ENCODE measurements around the gene ZCCHC24. TPM values are rescaled to one million over a fixed set of nuclear protein-coding genes. Genes with fewer than 3 reads are reported as not detected.

ZCCHC24 gene
- total and polyA plus RNA-seq, 2 donors from 2014 or later: 8.4 to 21.3 TPM

DNA sequence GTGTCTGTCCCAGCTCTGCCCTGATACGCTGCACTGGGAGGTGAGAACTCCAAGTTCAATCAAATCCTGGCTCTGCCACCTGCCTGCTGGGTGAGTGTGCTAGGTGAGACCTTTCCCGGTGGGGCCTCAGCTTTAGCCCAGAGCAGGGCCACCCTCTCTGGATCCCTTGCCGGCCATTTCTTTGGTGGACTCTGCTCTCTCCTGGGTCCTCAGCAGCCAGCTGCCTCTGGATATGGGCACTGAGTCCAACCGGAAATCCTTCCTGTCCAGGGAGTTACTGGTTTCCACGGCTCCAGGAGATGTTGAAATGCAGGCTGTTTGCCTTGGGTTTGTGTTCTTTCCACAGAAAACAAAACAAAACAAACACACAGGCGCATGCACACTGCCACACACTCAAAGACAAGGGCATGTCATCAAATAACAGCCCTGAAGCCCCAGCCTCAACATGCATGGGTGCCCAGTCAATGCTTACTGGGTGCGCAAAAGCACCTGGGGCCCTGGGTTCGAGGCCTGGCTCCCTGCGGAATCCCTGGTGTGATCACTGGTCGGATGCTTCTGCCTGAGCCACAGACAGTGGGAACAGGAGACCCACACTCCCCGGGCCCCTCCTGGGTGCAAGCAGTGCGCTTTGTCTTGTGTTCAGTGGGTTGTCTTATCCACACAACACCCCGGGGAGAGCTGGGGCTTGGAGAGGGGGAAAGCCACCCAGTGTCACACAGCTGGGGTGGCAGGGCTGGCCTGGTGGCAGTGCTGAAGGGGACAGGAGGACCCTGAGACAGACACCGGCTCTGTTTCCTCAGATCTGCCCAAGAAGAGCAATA, 65.1 kb downstream of the ZCCHC24 start:
- DNase-seq: peak in 3 of 5 donors; percentile 32 to 75 (median 38)
- intact Hi-C loops (cut with DNase I): no loop called here

DNA sequence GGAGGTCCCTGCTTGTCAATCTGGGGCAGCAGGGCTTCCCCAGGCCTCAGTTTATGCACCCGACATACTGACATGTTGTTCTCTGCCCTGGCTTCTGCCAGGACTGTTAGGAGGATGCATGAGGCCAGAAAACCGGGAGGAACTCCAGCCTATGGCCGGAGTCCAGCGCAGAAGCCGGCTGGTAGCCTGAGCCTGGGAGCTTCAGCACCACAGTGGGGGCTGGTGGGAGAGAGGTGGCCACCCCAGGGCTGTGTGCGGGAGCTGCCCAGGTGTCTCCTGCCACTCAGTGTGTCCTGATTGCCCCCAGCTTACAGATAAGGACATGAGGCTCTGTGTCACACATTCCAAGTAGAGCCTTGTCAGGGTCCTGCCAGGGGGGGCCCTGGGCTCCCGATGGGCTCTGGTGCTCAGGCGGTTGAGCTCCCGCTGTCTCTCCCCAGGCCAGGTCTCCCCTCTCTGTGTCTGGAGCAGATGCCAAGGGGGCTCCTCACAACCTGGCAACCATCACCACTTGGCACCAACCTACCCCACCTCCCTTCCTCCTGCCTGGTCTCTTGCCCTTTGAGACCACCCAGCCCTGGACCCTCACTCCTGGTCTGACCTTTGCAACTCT, 65.8 kb downstream of the ZCCHC24 start:
- peak in 2 of 5 donors; percentile 47 to 79 for DNase-seq

More for the DNA sequence above, 65.1 kb downstream of the ZCCHC24 start:
- Histone ChIP-seq H3K9ac (ENCODE audit: low read length in 3 of 3) (no peak overlapping the region), H3K9me3 (ENCODE audit: control insufficient read depth in 2 of 3, insufficient read depth in 1 of 3, low read length in 3 of 3) (no peaks in the 10 kb centered on the region), H3K27me3 (ENCODE audit: control insufficient read depth, insufficient read depth, low read length) (no peaks in the 10 kb centered on the region), H3K27ac (ENCODE audit: low read depth in 2 of 2, low read length in 2 of 2) (peak overlapping the region in 1 of 2 donors; percentile 51), H3K4me3 (ENCODE audit: low read length in 3 of 3) (no peak overlapping the region), H3K36me3 (ENCODE audit: control insufficient read depth in 2 of 3, insufficient read depth in 3 of 3, low read length in 3 of 3) (no peaks in the 10 kb centered on the region), H3K4me1 (ENCODE audit: control insufficient read depth in 2 of 3, insufficient read depth in 2 of 3, low read depth in 1 of 3, low read length in 3 of 3) (peaks cover 0 to 11% (median 0%) of the 10 kb centered on the region in 3 donors)
- TF ChIP-seq, protein P1, sequence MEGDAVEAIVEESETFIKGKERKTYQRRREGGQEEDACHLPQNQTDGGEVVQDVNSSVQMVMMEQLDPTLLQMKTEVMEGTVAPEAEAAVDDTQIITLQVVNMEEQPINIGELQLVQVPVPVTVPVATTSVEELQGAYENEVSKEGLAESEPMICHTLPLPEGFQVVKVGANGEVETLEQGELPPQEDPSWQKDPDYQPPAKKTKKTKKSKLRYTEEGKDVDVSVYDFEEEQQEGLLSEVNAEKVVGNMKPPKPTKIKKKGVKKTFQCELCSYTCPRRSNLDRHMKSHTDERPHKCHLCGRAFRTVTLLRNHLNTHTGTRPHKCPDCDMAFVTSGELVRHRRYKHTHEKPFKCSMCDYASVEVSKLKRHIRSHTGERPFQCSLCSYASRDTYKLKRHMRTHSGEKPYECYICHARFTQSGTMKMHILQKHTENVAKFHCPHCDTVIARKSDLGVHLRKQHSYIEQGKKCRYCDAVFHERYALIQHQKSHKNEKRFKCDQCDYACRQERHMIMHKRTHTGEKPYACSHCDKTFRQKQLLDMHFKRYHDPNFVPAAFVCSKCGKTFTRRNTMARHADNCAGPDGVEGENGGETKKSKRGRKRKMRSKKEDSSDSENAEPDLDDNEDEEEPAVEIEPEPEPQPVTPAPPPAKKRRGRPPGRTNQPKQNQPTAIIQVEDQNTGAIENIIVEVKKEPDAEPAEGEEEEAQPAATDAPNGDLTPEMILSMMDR (IDR thresholded peaks at IDR 0.05; ENCODE audit: borderline replicate concordance, extremely low read depth, insufficient read depth): no peak
- no peak for FAIRE-seq

DNA sequence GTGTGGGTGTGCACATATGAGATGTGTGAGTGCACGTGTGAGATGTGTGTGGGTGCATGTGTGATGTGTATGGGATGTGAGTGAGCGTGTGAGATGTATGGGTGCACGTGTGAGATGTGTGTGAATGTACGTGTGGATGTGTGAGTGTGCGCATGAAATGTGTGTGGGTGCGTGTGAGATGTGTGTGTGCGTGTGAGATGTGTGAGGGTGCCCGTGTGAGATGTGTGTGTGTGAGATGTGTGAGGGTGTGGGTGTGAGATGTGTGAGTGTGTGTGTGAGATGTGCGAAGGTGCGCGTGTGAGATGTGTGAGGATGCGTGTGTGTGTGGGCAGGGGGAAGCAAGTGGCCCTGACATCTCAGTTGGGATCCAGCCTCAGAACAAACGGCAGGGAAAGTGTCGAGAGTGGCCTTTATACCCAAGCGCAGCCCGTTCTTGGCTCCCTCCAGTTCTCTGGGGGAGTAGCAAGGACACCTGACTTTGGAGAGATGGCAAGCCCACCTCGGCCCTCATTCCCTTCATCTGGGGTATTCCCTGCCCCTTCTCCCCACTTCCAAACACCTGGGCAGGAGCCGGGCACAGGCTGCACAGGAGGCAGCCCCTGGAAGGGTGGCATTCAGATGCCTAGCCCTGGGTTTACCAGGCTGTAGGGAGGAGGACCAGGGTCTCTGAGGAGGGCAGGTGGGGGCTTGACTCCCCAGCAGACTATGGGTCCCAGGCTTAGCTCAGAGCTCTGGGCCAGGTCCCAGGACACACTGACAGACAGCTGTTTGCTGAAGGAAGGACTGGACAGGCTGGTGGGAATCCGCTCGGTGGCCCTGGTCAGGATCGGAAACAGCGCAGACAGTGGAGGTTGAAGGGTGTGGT, 66.5 kb downstream of the ZCCHC24 start:
- Histone ChIP-seq H3K4me1 (ENCODE audit: control insufficient read depth in 2 of 3, insufficient read depth in 2 of 3, low read depth in 1 of 3, low read length in 3 of 3) (peaks cover 0 to 14% (median 0%) of the 10 kb centered on the region in 3 donors), H3K36me3 (ENCODE audit: control insufficient read depth in 2 of 3, insufficient read depth in 3 of 3, low read length in 3 of 3) (no peaks in the 10 kb centered on the region), H3K9ac (ENCODE audit: low read length in 3 of 3) (no peak overlapping the region), H3K9me3 (ENCODE audit: control insufficient read depth in 2 of 3, insufficient read depth in 1 of 3, low read length in 3 of 3) (no peaks in the 10 kb centered on the region), H3K4me3 (ENCODE audit: low read length in 3 of 3) (no peak overlapping the region), H3K27ac (ENCODE audit: low read depth in 2 of 2, low read length in 2 of 2) (no peak overlapping the region), H3K27me3 (ENCODE audit: control insufficient read depth, insufficient read depth, low read length) (no peaks in the 10 kb centered on the region)
- FAIRE-seq (no peak), DNase-seq (peak in 1 of 5 donors; percentile 33)
- TF ChIP-seq, protein P1 (IDR thresholded peaks at IDR 0.05; ENCODE audit: borderline replicate concordance, extremely low read depth, insufficient read depth): no peak
- intact Hi-C loops (cut with DNase I): loop anchor here (5.0 to 10.0 kb wide), 2 partner anchors 83 to 116 kb away; no protein-coding TSS in a partner anchor

More for the DNA sequence above, 65.8 kb downstream of the ZCCHC24 start:
- Histone ChIP-seq H3K9me3 (ENCODE audit: control insufficient read depth in 2 of 3, insufficient read depth in 1 of 3, low read length in 3 of 3) (no peaks in the 10 kb centered on the region), H3K36me3 (ENCODE audit: control insufficient read depth in 2 of 3, insufficient read depth in 3 of 3, low read length in 3 of 3) (no peaks in the 10 kb centered on the region), H3K27me3 (ENCODE audit: control insufficient read depth, insufficient read depth, low read length) (no peaks in the 10 kb centered on the region), H3K9ac (ENCODE audit: low read length in 3 of 3) (no peak overlapping the region), H3K27ac (ENCODE audit: low read depth in 2 of 2, low read length in 2 of 2) (peak overlapping the region in 1 of 2 donors; percentile 51), H3K4me1 (ENCODE audit: control insufficient read depth in 2 of 3, insufficient read depth in 2 of 3, low read depth in 1 of 3, low read length in 3 of 3) (peaks cover 0 to 14% (median 0%) of the 10 kb centered on the region in 3 donors), H3K4me3 (ENCODE audit: low read length in 3 of 3) (no peak overlapping the region)
- TF ChIP-seq, protein P1 (IDR thresholded peaks at IDR 0.05; ENCODE audit: borderline replicate concordance, extremely low read depth, insufficient read depth): no peak
- no peak for FAIRE-seq
- intact Hi-C loops (cut with DNase I): loop anchor here (5.0 to 10.0 kb wide), 2 partner anchors 83 to 115 kb away; no protein-coding TSS in a partner anchor

Measured in kidney (tissue), 14 donors.